IPS-NIHi11 (cell line): ENCODE results near the gene GSTO2.

Experiments
- DNase-seq: peaks from one replicate; pipeline ENCODE4 v3.0.0; 2012; ENCODE audit warnings: mixed read lengths, low spot score

Gene GSTO2

DNA sequence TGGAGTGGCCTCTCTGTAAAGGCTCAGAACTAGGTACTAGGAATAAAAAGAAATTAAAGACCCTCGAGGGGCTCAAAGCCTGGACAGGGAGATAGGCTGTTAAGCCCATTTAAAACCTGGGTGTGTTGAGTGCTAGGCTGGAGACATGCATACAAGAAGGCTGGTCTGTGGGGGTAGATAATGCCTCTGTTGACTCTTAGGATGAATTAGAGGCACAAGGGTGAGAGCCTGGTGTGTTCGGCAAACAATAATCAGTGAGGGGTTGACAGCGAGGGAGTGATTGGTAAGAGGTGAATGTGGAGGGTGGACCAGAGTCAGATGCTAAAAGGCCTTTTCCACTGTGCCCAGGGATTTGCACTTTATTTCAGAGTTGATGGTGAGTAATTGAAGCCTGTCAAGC is 12.7 kb downstream of the GSTO2 start:
- no peak for DNase-seq

- DNase-seq = no peak
These were observed 15.9 kb downstream of the GSTO2 start for GRCh38 chr10:104284846-104285245.

- DNase-seq = no peak
These were observed 18.0 kb downstream of the GSTO2 start for GRCh38 chr10:104286939-104287338.

DNA sequence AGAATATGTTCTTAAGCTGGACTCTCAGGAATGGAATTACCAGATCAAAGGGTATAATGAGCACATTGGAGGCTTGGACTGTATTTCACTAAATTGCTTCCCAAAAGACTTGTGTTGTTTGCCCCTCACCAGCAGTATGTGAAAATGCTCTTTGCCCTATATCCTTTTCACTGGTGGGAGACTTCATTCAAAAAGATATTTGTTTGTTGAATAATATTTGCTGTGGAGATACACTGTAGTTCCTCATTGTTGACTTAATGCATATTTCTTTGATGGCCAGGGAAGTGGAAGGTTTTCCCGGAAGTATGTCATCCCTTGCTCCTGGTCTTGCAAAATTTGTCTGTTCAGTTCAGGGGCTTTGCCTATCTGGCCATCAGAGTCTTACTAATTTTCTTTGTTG is 19.4 kb downstream of the GSTO2 start:
- no peak for DNase-seq

DNA sequence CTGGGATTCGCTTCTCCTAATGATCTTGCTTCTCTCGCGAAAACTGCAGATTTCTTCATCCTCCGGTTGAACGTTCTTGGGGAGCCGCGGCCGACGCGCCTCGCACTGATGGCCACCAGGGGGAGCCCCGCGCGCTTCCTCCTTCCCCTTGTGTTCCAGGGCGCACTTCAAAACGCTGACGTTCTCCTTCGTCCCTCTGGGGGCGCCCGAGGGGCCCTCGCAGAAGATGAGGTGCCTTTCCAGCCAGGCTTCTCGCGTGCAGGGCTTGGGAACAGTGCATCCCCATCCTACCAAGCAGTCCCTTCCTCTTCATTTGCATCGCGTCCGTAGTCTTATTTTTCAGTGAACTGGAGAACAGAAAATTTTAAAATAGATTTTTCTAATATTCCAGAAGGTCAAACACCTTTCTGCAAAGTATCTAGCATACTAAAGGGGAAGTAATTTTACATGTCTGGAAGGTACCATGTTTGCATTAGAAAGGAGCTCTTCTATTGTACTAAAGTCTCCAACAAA is 22.5 kb downstream of the GSTO2 start:
- DNase-seq = peak; percentile 95

- DNase-seq = no peak
These were observed 24.0 kb downstream of the GSTO2 start for GRCh38 chr10:104293011-104293410.

DNA sequence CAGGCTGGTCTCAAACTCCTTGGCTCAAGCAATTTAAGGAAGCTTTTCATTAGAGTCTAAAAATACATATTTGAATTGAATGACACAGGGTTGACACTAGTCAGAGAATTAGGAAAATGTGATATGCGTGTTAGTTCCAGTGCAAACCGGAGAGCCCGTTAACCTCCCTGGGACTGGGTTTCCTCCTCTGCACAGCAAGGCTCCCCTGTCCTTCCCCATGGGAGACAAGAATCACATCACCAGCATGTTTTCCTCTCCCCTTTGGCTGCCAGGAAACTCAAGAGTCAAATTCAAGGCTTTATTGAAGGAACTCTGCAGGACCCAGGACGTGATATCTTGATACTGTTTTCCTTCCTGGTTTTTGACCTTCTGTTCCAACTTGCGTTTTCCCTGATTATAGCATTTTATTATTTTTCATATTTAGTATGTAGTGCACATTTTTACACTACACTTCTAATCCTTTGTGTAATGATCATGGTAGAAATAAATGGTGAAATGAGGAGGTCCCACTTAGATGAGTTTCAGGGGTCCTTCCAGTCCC is 24.9 kb downstream of the GSTO2 start:
- no peak for DNase-seq

GRCh38 chr10:104296687-104297436 is 27.9 kb downstream of the GSTO2 start:
- DNase-seq = no peak

GRCh38 chr10:104297697-104298660 is 29.0 kb downstream of the GSTO2 start:
- peak; percentile 79 for DNase-seq

DNA sequence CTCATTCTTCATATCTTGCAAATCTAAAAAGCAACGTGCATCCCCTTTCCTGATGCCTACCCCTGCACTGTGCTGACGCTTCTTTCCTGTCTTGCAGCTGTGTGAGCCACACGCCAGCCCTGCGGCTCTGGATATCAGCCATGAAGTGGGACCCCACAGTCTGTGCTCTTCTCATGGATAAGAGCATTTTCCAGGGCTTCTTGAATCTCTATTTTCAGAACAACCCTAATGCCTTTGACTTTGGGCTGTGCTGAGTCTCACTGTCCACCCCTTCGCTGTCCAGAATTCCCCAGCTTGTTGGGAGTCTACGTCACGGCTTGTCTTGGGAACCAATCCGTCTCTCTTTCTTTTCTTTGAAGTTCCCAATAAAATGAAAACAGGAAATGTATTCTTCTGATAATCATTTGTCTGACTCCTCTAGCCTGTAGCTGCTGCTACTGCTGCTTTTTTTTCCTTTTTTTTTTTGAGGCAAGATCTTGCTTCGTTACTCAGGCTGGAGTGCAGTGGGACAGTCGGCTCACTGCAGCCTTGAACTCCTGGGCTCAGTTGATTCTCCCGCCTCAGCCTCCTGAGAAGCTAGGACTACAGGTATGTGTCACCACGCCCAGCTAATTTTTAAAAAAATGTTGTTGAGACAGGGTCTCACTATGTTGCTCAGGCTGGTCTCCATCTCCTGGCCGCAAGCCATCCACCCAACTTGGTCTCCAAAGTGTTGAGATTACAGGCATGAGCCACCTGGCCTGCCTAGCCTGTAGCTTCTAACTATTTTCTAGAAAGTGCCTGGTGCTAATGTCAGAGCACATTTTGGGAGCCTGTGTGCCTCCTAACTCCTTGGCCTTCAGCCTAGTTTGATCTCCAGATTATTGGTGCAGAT is 30.3 kb downstream of the GSTO2 start:
- DNase-seq = no peak

- no peak for DNase-seq
These were observed 31.2 kb downstream of the GSTO2 start for GRCh38 chr10:104300002-104300735.

DNA sequence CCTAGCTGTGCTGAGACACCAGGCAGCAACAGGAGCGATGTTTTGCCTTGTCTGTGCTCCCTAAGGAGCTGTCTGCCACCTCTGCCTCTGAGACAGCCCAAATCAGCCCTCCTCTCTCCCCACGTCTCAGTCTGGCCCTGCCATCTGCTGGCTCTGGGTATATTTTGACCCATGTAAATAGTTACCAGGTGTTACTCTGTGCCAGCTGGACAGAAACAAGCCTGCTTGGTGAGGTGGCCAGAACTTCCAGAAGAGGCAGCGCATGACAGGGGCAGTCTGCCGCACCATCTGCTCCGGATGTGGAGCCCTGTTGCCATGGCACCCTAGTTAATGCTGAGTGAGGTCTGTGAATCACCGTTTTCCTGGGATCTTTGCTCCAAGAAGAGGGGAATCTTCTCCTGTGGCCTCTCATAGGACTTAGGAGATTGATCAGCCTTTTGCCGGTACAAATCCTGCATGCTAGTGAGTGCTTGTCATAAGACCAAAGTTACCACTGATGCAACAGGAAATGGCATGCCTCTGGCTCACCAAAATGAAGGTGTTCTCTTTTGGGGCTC is 31.8 kb downstream of the GSTO2 start:
- no peak for DNase-seq

GRCh38 chr10:104301907-104302690 is 33.1 kb downstream of the GSTO2 start:
- no peak for DNase-seq

- DNase-seq = no peak
These were observed 34.8 kb downstream of the GSTO2 start for GRCh38 chr10:104303594-104304355.

DNA sequence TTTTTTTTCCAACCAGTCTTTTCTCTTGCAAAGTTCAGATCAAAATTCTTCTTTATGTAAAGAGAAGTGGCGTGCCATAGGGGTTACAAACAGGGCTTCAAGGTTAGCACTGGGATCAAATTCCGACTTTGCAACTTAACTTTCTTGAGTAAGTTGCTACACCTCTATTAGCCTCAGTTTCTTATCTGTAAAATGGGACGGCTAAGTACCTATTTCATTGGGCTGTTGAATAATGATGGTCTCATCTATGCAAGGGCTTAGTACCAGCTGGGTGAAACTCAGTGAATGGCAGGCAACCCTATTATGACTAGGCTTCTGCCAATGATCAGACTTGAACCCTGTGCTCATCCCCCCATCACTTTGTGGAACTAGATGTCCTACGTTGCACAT is 35.4 kb downstream of the GSTO2 start:
- DNase-seq = no peak

DNA sequence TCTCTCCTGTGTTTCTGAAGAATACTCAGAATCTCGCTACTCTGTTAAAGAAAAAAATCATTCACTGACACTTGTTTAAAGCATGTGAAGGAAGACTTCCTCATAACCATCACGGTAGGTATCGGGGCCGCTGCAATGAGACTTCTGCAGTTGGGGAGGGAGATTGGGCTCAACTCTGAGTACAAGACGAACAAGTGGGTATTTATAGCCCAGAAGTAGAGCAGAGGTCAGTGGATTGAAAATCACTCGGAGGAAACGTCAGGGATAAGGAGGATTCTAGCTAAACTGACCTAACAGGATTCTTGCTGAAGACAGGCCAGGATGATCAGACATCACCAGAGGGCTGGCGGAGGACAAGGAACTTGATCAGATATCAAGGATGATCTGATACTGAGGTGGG is 35.9 kb downstream of the GSTO2 start:
- no peak for DNase-seq

GRCh38 chr10:104306897-104307296 is 37.9 kb downstream of the GSTO2 start:
- DNase-seq = no peak

DNA sequence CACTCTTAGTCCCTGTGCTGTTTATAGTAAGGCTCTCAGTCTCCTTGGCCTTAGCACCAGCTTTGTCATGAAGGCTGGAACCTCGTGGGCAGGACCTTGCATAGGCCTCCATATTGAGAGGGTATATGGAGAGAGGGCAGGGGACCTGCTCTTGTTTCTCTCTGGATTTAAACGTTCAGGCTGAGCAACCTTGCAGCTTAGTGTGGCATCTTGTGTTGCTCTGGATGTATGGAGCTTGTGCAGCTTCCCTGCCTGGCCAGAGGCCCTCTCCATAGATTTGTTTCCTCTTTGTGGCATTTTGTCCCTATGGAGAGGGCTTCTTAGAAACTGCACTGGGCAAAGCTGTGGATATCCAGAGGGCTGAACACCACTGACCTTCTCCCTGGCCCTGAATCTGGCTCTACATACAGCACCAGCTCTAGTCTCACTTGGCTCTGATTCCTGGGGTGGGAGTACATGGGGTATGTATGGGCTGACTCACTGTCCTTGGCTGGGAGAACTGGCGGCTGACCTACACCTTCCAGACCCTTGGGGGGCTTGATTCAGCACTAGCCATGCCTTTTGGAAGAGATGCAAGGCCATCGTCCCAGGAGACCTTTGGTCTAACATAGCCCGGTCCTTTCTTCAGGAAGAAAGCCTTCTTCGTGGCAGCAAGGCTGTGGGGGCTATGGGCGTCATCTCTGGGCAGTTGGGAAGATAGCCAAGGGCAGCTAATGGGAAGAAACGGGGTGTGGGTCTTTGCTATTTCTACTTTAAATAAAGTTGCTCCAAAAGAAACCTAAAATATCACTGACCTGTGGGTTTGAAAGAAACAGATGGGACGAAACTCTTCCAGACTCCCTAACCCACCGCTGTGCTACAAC is 38.8 kb downstream of the GSTO2 start:
- no peak for DNase-seq
